ENCODE measurements around the gene RNF14.
A peak's percentile ranks its signal among the peaks of the same experiment; 100 is the strongest.
"Not testable (repeated sequence)": the region's sequence is repeated elsewhere in the genome, so short reads cannot be mapped to it uniquely, and the experiment has no call there.

Gene RNF14

GRCh38 chr5:142014911-142015584 is 46.1 kb downstream of the RNF14 start:
- no peak for DNase-seq (ENCODE audit: low read depth in 2 of 2)

- no peak for DNase-seq (ENCODE audit: low read depth in 2 of 2)
These were observed 47.1 kb downstream of the RNF14 start for GRCh38 chr5:142015781-142016533.

GRCh38 chr5:142016556-142016955 is 47.7 kb downstream of the RNF14 start:
- DNase-seq (ENCODE audit: low read depth in 2 of 2), result no peak

GRCh38 chr5:142017832-142018427 is 49.0 kb downstream of the RNF14 start:
- no peak for DNase-seq (ENCODE audit: low read depth in 2 of 2)

- DNase-seq (ENCODE audit: low read depth in 2 of 2), result no peak
These were observed 51.3 kb downstream of the RNF14 start for GRCh38 chr5:142020122-142020659.

GRCh38 chr5:142023836-142024235 is 54.9 kb downstream of the RNF14 start:
- no peak for DNase-seq (ENCODE audit: low read depth in 2 of 2)

- DNase-seq (ENCODE audit: low read depth in 2 of 2), result peak; percentile 60 to 71
These were observed 55.9 kb downstream of the RNF14 start for GRCh38 chr5:142024771-142025304.

GRCh38 chr5:142025637-142026036 is 56.7 kb downstream of the RNF14 start:
- DNase-seq (ENCODE audit: low read depth in 2 of 2), result no peak

GRCh38 chr5:142032150-142032549 is 63.2 kb downstream of the RNF14 start:
- no peak for DNase-seq (ENCODE audit: low read depth in 2 of 2)

GRCh38 chr5:142032747-142033631 is 64.1 kb downstream of the RNF14 start:
- DNase-seq (ENCODE audit: low read depth in 2 of 2), result no peak

- DNase-seq (ENCODE audit: low read depth in 2 of 2), result not testable (repeated sequence)
These were observed 65.0 kb downstream of the RNF14 start for GRCh38 chr5:142033632-142034567.

- DNase-seq (ENCODE audit: low read depth in 2 of 2), result no peak
These were observed 66.1 kb downstream of the RNF14 start for GRCh38 chr5:142034994-142035393.

- DNase-seq (ENCODE audit: low read depth in 2 of 2), result no peak
These were observed 68.0 kb downstream of the RNF14 start for GRCh38 chr5:142036918-142037317.

GRCh38 chr5:142037599-142037998 is 68.7 kb downstream of the RNF14 start:
- DNase-seq (ENCODE audit: low read depth in 2 of 2), result not testable (repeated sequence)

- DNase-seq (ENCODE audit: low read depth in 2 of 2), result no peak
These were observed 69.8 kb downstream of the RNF14 start for GRCh38 chr5:142038735-142039134.

Data from activated CD8-positive, alpha-beta memory T cell treated with anti-CD3 and anti-CD28 coated beads for 4 hours (primary cell).